ENCODE data around the gene PLXDC2. TPM values are rescaled to one million over a fixed set of nuclear protein-coding genes. Genes with fewer than 3 reads are reported as not detected.
A peak's percentile ranks its signal among the peaks of the same experiment; 100 is the strongest.

The PLXDC2 gene
- total RNA-seq, 6 experiments from 2014 or later: 4.1 to 6.5 (median 5.3) TPM

GRCh38 chr10:19913987-19914386 is 97.8 kb downstream of the PLXDC2 start:
- ATAC-seq (no peak), DNase-seq (no peak)
- no peaks in the 10 kb centered on the region for H3K36me3 ChIP-seq
- no peaks in the 10 kb centered on the region for H3K9me3 ChIP-seq
- no peak overlapping the region for H3K27ac ChIP-seq
- TF ChIP-seq POLR2A (IDR thresholded peaks at IDR 0.05) (no peak), CTCF (IDR thresholded peaks at IDR 0.05) (no peak)
- no peak overlapping the region for H3K4me3 ChIP-seq
- H3K4me1 ChIP-seq: no peaks in the 10 kb centered on the region
- intact Hi-C loops (cut with DNase I): no loop called here
- no peaks in the 10 kb centered on the region for H3K27me3 ChIP-seq

GRCh38 chr10:19915125-19915524 is 98.9 kb downstream of the PLXDC2 start:
- no peak for ATAC-seq
- H3K36me3 ChIP-seq: no peaks in the 10 kb centered on the region
- intact Hi-C loops (cut with DNase I): no loop called here
- no peaks in the 10 kb centered on the region for H3K4me1 ChIP-seq
- no peak for TF ChIP-seq CTCF (IDR thresholded peaks at IDR 0.05)
- TF ChIP-seq POLR2A (IDR thresholded peaks at IDR 0.05): no peak
- H3K4me3 ChIP-seq: no peak overlapping the region
- no peaks in the 10 kb centered on the region for H3K9me3 ChIP-seq
- no peak overlapping the region for H3K27ac ChIP-seq
- DNase-seq: no peak
- no peaks in the 10 kb centered on the region for H3K27me3 ChIP-seq

GRCh38 chr10:19915816-19916215 is 99.6 kb downstream of the PLXDC2 start:
- Histone ChIP-seq H3K27me3 (no peaks in the 10 kb centered on the region), H3K27ac (no peak overlapping the region), H3K4me1 (no peaks in the 10 kb centered on the region), H3K4me3 (no peak overlapping the region), H3K9me3 (no peaks in the 10 kb centered on the region), H3K36me3 (no peaks in the 10 kb centered on the region)
- peak; percentile 69 to 94 (median 83) for ATAC-seq
- TF ChIP-seq CTCF (IDR thresholded peaks at IDR 0.05): no peak
- TF ChIP-seq POLR2A (IDR thresholded peaks at IDR 0.05): no peak
- no peak for DNase-seq
- intact Hi-C loops (cut with DNase I): no loop called here
- WGBS (ENCODE audit: insufficient coverage, low coverage, low lambda C conversion rate, missing lambda C conversion rate): 26% methylated on average over 3 of the region's 3 CpGs

- Histone ChIP-seq H3K9me3 (no peaks in the 10 kb centered on the region), H3K27me3 (no peaks in the 10 kb centered on the region), H3K4me1 (no peaks in the 10 kb centered on the region), H3K4me3 (no peak overlapping the region), H3K27ac (no peak overlapping the region), H3K36me3 (no peaks in the 10 kb centered on the region)
- no peak for DNase-seq
- intact Hi-C loops (cut with DNase I): no loop called here
- no peak for ATAC-seq
- TF ChIP-seq POLR2A (IDR thresholded peaks at IDR 0.05) (no peak), CTCF (IDR thresholded peaks at IDR 0.05) (no peak)
- 48% methylated on average over 3 of the region's 3 CpGs for WGBS (ENCODE audit: insufficient coverage, low coverage, low lambda C conversion rate, missing lambda C conversion rate)
These were observed 101.7 kb downstream of the PLXDC2 start for GRCh38 chr10:19917751-19918478.

- no peaks in the 10 kb centered on the region for H3K4me1 ChIP-seq
- no peak overlapping the region for H3K27ac ChIP-seq
- intact Hi-C loops (cut with DNase I): no loop called here
- TF ChIP-seq CTCF (IDR thresholded peaks at IDR 0.05) (no peak), POLR2A (IDR thresholded peaks at IDR 0.05) (no peak)
- WGBS (ENCODE audit: insufficient coverage, low coverage, low lambda C conversion rate, missing lambda C conversion rate): 48% methylated on average over 4 of the region's 4 CpGs
- ATAC-seq (peak in 1 of 4 donors; percentile 47), DNase-seq (no peak)
- H3K36me3 ChIP-seq: no peaks in the 10 kb centered on the region
- H3K4me3 ChIP-seq: no peak overlapping the region
- no peaks in the 10 kb centered on the region for H3K9me3 ChIP-seq
- H3K27me3 ChIP-seq: no peaks in the 10 kb centered on the region
These were observed 102.6 kb downstream of the PLXDC2 start for GRCh38 chr10:19918794-19919193.
